Esophagus mucosa (tissue), 1 donor: Measurements from ENCODE around the gene KCNIP3. TPM values are rescaled to one million over a fixed set of nuclear protein-coding genes. Genes with fewer than 3 reads are reported as not detected.
"Not testable (repeated sequence)": the region's sequence is repeated elsewhere in the genome, so short reads cannot be mapped to it uniquely, and the experiment has no call there.

Experiments
- ATAC-seq: fragments of 200-7000 bp; cut with Tn5 transposase; one replicate; pipeline ENCODE4 v1.9.1; 2020
- total RNA-seq: library from RNA; stranded (reverse); gene quantifications from one replicate; pipeline ENCODE4 v1.2.4, GENCODE V29; 2023
- donor health status: DM: yes; HTN: yes; CAD: no.

KCNIP3 gene
- total RNA-seq, 1 donor from 2014 or later, result 0.96 TPM

DNA sequence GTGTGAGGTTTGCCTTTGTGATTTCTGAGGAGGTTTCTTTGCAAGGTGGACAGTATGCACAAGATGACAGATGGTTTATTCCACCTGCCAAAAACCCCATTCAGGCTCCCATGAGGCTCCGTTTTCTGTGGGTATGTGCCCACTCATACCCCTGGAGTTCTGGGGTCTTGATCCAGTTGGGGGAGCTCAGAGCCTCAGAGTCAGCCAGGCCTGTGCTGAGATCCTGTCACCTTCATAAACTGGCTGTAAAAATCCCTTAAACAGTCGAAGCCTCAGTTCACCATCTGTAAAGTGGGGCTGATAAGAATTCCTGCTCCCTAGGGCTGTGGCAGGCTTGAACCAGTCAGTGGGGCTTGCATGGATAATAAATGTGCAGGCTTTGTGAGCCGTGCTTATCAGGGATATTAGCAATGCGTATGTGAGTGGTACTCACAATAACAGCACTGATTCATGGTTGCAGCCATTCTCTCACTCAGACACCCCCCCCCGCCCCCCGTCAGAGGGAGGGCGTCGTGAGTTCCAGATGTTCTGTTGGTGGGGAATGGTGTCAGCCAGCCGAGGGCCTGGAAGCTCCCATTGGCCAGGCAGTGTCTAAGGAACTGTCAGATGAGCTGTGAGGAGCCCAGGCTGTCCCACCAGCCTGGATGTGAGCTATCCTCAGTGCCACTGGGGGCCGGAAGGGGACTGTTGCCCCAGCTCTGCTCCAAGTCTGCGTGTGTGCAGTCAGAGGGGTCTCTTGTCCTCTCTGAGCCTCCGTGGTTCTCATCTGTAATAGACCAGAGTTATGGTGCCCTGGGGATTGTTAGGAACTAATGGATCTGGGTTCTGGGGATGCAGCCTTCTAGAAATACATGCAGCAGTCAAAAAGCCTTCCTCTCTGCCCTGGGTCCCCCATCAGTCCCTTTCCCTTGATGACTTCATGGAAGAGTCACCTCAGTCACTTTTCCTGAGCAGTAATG is 51.7 kb downstream of the KCNIP3 start:
- no peak for ATAC-seq

DNA sequence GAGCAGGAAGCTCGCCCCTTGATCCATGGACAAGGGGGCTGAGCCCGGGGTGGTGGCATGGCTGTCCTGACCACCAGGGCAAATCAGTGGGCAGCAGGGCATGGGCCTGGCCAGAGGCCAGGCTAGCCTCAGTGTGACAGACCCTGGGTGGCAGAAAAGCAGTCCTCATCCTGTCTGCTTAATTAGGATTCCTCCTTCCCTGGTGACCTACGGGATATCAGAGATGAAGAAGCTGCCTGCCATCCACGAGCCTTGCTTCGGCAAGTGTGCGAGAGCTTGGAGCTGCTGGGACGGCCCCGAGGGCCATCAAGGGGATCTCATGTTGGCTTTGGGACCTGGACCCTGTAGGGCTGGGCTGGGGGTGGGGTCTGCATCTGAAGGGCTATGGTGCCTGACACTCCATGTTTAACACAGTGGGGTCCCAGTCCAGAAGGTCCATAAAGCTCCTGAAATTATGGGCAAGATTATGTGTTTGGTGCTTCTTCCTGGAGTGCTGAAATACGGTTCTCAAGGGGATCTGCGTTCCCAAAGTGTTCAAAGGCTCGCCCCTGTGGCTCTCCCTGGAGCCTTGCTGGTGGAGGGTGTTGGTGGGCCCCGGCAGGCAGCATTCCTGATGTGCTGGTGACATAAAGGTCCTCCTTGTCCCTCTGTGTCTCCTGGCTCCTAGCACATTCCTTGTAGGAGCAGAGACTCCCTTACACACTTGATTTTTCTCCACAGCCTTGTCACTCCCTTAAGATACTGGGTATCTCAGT is 52.6 kb downstream of the KCNIP3 start:
- ATAC-seq, result no peak

DNA sequence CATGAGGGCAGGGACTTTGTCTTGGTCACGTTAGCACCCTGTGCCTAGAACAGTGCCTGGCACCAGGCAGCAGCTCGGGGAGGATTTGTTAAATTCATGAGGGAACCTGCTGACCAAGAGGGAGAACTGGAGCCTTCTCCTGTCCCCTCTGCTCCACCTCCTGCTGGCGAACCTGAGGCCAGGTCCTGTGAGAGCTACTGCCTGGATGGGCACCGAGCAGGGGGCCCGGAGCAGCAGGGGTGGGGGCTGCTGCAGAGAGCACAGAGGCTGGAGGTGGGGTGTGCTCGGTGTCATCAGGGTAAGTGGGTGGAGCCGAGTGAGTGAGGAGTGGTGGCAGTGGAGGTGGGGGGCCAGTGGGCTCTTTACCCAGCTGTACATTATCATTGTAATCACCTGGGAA is 53.2 kb downstream of the KCNIP3 start:
- ATAC-seq, result no peak

- no peak for ATAC-seq
These were observed 53.8 kb downstream of the KCNIP3 start for GRCh38 chr2:95350774-95351597.

DNA sequence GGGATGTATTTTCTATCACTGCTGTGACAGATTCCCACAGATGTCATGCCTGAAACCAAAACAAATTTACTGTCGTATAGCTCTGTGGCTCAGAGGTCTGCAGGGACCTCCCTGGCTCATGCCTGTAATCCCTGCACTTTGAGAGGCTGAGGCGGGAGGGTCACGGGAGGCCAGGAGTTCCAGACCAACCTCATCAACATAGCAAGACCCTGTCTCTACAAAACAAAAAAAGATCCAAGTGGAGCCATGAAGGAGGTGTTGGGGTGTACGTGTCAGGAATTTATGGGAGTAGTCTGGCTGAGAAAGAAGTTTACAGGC is 54.4 kb downstream of the KCNIP3 start:
- no peak for ATAC-seq

- ATAC-seq, result no peak
These were observed 55.3 kb downstream of the KCNIP3 start for GRCh38 chr2:95352310-95353054.

- ATAC-seq, result no peak
These were observed 56.0 kb downstream of the KCNIP3 start for GRCh38 chr2:95353055-95353575.

- ATAC-seq, result no peak
These were observed 56.7 kb downstream of the KCNIP3 start for GRCh38 chr2:95353613-95354468.

DNA sequence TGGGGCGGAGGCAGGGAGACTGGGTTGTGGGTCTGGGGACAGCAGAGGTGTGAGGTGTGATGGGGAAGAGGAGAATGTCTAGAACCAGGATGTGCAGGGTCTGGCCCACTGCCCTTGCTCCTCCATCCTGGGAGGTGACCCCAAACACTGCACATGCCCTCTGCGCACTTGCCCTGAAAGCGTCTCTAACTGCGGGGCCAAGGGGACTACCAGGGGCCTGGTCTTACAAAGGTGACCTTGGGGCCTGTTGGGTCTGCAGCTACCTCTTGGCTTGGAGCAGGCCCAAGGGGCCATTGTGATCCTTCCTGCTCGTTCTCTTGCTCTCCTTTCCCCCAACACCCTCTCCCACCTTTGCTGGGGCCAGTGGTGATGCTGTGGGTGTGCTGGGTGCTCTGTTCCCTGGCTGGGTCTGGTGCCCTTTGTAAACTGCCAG is 57.3 kb downstream of the KCNIP3 start:
- peak; percentile 15 for ATAC-seq

DNA sequence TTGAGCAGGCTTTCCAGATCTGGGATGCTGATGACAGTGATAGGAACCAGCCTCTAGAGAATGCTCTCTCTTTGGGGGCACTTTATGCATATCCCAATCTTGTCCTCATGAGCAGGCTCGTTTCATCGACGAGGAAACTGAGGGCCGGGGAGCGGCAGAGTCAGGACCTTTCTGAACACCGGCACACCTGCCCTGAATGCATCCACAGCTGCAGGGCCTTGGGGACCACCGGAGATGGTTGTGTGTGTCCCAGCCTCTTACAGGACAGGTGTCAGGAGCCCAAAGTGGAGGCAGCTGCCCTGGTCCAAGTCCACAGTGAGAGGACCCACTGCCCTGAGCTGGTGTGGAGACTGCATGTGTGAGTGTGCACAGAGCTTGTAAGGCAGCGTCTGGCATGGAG is 57.8 kb downstream of the KCNIP3 start:
- ATAC-seq, result no peak

GRCh38 chr2:95355486-95355885 is 58.3 kb downstream of the KCNIP3 start:
- ATAC-seq, result not testable (repeated sequence)

- no peak for ATAC-seq
These were observed 59.9 kb downstream of the KCNIP3 start for GRCh38 chr2:95356821-95357700.

DNA sequence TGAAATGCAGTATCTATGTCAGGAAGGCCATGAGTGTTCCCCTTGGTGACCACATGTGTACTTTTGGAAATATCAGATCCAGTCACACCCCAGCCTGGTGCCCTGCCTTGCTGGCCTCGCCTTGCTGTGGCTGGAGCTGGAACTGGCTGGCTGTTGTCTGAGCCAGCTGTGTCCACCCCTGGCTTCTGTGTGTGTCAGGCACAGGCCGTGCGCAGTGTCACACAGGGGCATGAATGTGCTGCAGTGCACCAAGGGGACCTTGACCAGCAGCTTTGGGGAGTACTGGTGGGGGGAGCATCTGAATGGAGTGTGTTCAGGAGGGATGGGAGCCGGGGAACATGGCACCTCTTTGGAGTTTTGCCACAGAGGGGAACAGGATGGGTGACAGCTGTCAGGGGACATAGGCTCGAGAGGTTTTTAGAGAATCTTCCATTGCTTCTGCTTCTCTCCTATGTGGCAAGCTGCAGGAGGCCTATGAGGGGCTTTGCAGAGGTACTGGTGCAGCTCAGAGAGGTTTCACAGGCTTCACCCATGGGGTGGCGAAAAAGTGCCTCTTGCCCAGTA is 60.7 kb downstream of the KCNIP3 start:
- ATAC-seq, result no peak

DNA sequence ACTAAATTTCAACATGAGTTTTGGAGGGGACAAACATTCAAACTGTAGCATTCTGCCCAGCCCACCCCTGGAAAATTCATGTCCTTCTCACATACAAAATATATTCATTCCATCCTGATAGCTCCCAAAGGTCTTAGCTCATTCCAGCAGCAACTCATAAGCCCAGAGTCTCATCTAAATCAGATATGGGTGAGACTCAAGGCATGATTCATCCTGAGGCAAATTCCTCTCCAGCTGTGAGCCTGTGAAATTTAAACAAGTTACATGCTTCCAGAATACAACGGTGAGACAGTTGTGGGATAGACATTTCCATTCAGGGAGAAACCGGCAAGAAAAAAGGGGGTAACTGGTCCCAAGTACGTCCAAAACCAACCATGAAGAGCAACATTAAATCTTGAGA is 61.9 kb downstream of the KCNIP3 start:
- no peak for ATAC-seq

DNA sequence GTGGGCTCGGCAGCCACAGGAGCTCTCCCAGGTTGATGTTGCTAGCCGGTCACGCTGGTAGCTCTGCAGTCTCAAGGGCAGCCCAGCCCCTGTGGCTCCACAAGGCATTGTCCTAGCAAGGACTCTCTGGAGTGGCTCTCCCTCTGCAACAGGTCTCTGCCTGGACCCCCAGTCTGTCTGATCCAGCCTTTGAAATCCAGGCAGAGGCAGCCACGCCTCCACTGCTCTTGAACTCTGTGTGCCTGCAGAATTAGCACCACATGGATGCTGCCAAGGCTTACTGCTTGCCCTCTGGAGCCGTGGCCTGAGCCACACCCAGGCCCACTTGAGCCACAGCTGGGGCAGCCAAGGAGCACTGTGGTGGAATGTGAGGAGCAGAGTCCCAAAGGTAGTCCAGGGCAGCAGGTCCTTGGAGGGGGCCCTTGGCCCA is 62.4 kb downstream of the KCNIP3 start:
- ATAC-seq, result no peak

DNA sequence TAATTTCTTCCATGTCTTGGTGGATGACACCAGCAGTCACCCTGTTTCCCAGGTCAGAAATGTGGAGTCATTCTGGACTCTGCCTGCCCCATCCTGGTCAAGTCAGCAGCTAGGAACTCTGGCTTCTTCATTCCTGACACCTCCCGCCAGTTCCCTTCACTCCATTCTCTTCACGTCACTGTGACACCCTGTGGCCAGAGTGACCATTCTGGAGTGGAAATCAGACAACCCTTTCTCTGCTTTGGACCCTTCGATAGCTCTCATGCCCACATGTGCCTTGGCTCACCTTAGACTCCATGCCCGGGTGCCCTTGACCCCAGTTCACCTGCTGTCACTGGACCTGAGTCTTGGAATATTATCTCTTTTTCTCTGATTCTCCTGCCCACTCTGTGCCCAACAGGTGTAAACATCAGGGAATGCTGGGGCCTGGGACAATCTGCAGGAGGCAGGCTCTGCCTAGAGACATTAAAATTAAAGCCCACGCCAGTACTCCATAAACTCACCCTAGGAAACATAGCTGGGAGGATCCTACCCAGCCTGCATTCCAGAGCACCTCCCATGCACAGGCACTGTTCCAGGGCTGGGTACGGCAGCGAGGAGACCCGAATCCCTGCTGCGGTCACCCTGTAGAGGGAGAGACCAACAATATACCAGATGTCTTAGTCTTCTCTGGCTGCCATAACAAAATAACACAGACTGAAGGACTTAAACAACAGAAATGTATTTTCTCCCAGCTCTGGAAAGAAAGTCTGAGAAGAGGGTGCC is 64.3 kb downstream of the KCNIP3 start:
- no peak for ATAC-seq

- ATAC-seq, result no peak
These were observed 65.3 kb downstream of the KCNIP3 start for GRCh38 chr2:95362486-95362885.

DNA sequence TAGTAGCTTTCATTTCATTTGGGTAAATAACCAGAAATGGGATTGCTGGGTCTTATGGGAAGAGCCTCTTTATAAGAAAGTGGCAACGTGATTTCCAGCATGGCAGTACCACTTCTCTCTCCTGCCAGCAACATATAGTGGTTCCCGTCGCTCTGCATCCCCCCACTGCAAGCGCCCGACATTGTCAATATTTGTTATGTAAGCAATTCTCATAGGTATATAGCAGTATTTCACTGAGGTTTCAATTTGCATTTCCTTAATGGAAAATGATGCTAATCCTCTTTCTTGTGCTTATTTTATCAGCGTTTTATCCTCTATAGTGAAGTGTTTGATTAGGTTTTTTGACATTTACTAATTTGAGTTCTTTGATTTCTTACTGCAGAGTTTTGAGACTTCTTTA is 69.4 kb downstream of the KCNIP3 start:
- no peak for ATAC-seq
